DMS153 (cell line): ENCODE data around the gene CDC42BPG.

Experiments used
- DNase-seq: peaks from one replicate; lab custom pipeline; 2025; lab: John Stamatoyannopoulos, UW

CDC42BPG gene

GRCh38 chr11:64790205-64791095 is 54.0 kb downstream of the CDC42BPG start:
- DNase-seq, result no peak

GRCh38 chr11:64789331-64790204 is 54.9 kb downstream of the CDC42BPG start:
- no peak for DNase-seq

GRCh38 chr11:64788321-64789215 is 55.9 kb downstream of the CDC42BPG start:
- no peak for DNase-seq

- no peak for DNase-seq
Observed at GRCh38 chr11:64787526-64788320, 56.7 kb downstream of the CDC42BPG start.

GRCh38 chr11:64786308-64786707 is 58.1 kb downstream of the CDC42BPG start:
- DNase-seq, result no peak

GRCh38 chr11:64784813-64785581 is 59.5 kb downstream of the CDC42BPG start:
- DNase-seq, result no peak

- peak; percentile 100 for DNase-seq
Observed at GRCh38 chr11:64778473-64779298, 65.8 kb downstream of the CDC42BPG start, which contains the start of gene SF1. TSS of gene SF1 (minus strand) at chr11:64778542. CDS start at chr11:64778392, 150 bp downstream.

- DNase-seq, result no peak
Observed at GRCh38 chr11:64778223-64778472, 66.3 kb downstream of the CDC42BPG start.

- no peak for DNase-seq
Observed at GRCh38 chr11:64777449-64778222, 66.8 kb downstream of the CDC42BPG start.

- no peak for DNase-seq
Observed at GRCh38 chr11:64776875-64777274, 67.6 kb downstream of the CDC42BPG start.

GRCh38 chr11:64776425-64776824 is 68.0 kb downstream of the CDC42BPG start:
- DNase-seq, result no peak

GRCh38 chr11:64774144-64774543 is 70.3 kb downstream of the CDC42BPG start:
- no peak for DNase-seq
